AG10803 (cell line): ENCODE data around the gene PKD1L1.

Source experiments
- DNase-seq: peaks from one replicate; pipeline ENCODE4 v3.0.0; 2010; ENCODE audit warnings: low read depth
- H3K4me3 ChIP-seq: 2 replicates; pipeline ENCODE4 v1.5.1; 2011; ENCODE audit warnings: mild to moderate bottlenecking, low read length, control low read depth
- CTCF ChIP-seq: conservative IDR thresholded peaks from 2 replicates; pipeline ENCODE4 v1.5.1; 2011; ENCODE audit warnings: mild to moderate bottlenecking, low read length, control low read depth, inconsistent platforms

Gene PKD1L1

GRCh38 chr7:47936323-47936722, 11.9 kb downstream of the PKD1L1 start:
- no peak for DNase-seq
- no peak for TF ChIP-seq CTCF
- no peak overlapping the region for H3K4me3 ChIP-seq

GRCh38 chr7:47935336-47935735, 12.9 kb downstream of the PKD1L1 start:
- no peak for TF ChIP-seq CTCF
- no peak overlapping the region for H3K4me3 ChIP-seq
- DNase-seq, result no peak

GRCh38 chr7:47934831-47935230, 13.4 kb downstream of the PKD1L1 start:
- TF ChIP-seq CTCF, result no peak
- no peak overlapping the region for H3K4me3 ChIP-seq
- DNase-seq, result no peak

- no peak for DNase-seq
Measured at GRCh38 chr7:47933215-47933614, 15.1 kb downstream of the PKD1L1 start.

GRCh38 chr7:47932466-47933037, 15.7 kb downstream of the PKD1L1 start:
- no peak for DNase-seq
- TF ChIP-seq CTCF, result no peak
- no peak overlapping the region for H3K4me3 ChIP-seq

More at GRCh38 chr7:47933215-47933614, 15.1 kb downstream of the PKD1L1 start:
- no peak overlapping the region for H3K4me3 ChIP-seq
- no peak for TF ChIP-seq CTCF

GRCh38 chr7:47932016-47932415, 16.2 kb downstream of the PKD1L1 start:
- TF ChIP-seq CTCF, result no peak
- peak; percentile 74 for DNase-seq
- H3K4me3 ChIP-seq, result no peak overlapping the region
